Gastrocnemius medialis (tissue), 4 donors: ENCODE data around the gene EGLN1. TPM values are rescaled to one million over a fixed set of nuclear protein-coding genes. Genes with fewer than 3 reads are reported as not detected.

Experiments
- ATAC-seq, 2 donors: fragments of 150-250 bp; one replicate each; pipeline ENCODE4 v1.9.1; 2016
- DNase-seq, 2 donors: peaks; one replicate each; pipeline ENCODE4 v3.0.0-alpha.2; 2019
- H3K27ac ChIP-seq, 4 donors: fragments of 200-600 bp; sonication (generic); 1 replicate in 1 of 4; 2 replicates in 3 of 4; pipeline ENCODE4 v1.5.1; 2016 to 2018; ENCODE audit warnings: mild to moderate bottlenecking in 2 of 4, moderate library complexity in 1 of 4
- H3K27me3 ChIP-seq, 3 donors: fragments of 200-600 bp; sonication (generic) in 2 of 3; 1 replicate in 1 of 3; 2 replicates in 2 of 3; pipeline versions ENCODE4 v1.5.1 to v1.6.0; 2016 to 2019; ENCODE audit warnings: mild to moderate bottlenecking in 1 of 3, moderate library complexity in 1 of 3
- H3K36me3 ChIP-seq, 2 donors: fragments of 200-600 bp; sonication (generic) in 1 of 2; one replicate each; pipeline ENCODE4 v1.5.1; 2017 to 2018
- H3K4me1 ChIP-seq, 2 donors: fragments of 200-600 bp; sonication (generic) in 1 of 2; one replicate each; pipeline ENCODE4 v1.5.1; 2016 to 2017; ENCODE audit warnings: mild to moderate bottlenecking in 2 of 2
- H3K4me3 ChIP-seq, 4 donors: fragments of 200-600 bp; sonication (generic) in 3 of 4; 1 replicate in 1 of 4; 2 replicates in 3 of 4; pipeline ENCODE4 v1.5.1; 2016 to 2019; ENCODE audit warnings: mild to moderate bottlenecking in 2 of 4
- H3K9me3 ChIP-seq, 3 donors: fragments of 200-600 bp; sonication (generic) in 2 of 3; 1 replicate in 1 of 3; 2 replicates in 2 of 3; pipeline ENCODE4 v1.5.1; 2016 to 2019
- POLR2A ChIP-seq, 2 donors: fragments of 450-650 bp; IDR thresholded peaks; one replicate each; pipeline ENCODE4 v1.6.1; 2017; ENCODE audit warnings: antibody characterized with exemption in 2 of 2, mild to moderate bottlenecking in 2 of 2, moderate library complexity in 2 of 2
- in situ Hi-C, 4 donors: fragments of 200-750 bp; cut with MboI; loops; one replicate each; pipeline versions ENCODE4 v1.15.0 to v1.8.0; 2017; ENCODE audit warnings: low sequenced_read_pairs in 4 of 4
- intact Hi-C: fragments of 100-400 bp; cut with DNase I; formaldehyde crosslinking; loops from one replicate; pipeline ENCODE4 v1.15.1; 2023; ENCODE audit warnings: low total_unique reads
- total RNA-seq, 4 donors: library from RNA; depleted of rRNA; stranded (reverse); fragments of >200 nt; gene quantifications; one replicate each; pipeline versions ENCODE4 v1.1.0 to v1.2.3, GENCODE V29; 2016
- TF ChIP-seq, protein P1 (sequence below), 5 experiments: fragments of 450-650 bp in 3 of 5; fragments of 200-600 bp in 2 of 5; sonication (generic) in 2 of 5; IDR thresholded peaks in 4 of 5; conservative IDR thresholded peaks in 1 of 5; 1 replicate in 4 of 5; 2 replicates in 1 of 5; pipeline ENCODE4 v1.5.1; 2016 to 2019; ENCODE audit warnings: antibody characterized with exemption in 5 of 5, mild to moderate bottlenecking in 3 of 5, moderate library complexity in 3 of 5

The EGLN1 gene
- total RNA-seq, 4 donors from 2014 or later = 500 to 862 (median 706) TPM

DNA sequence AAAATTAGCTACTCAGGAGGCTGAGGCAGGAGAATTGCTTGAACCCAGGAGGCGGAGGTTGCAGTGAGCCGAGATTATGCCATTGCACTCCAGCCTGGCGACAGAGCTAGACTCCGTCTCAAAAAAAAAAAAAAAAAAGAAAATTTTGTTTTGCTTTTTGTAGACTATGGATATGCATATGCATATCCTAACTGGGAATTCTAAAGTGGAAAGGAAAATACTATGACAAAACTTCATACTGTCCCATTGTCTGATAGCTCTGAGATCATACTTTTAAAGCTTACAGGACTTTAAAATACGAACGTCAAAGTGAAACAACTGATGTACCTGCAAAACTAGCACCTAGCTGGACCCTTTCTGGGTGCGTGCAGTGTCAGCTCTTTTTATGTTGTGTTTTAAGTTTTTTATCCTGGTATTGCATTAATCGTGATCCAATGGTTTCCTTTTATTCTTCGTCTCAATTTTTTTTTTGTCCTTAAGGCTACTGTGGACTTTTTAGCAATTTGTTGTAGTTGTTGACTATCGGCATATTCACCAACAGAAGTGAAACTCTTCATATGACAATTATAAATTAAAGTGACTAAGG is 64.8 kb downstream of the EGLN1 start:
- H3K36me3 ChIP-seq = peaks cover 0 to 17% of the 10 kb centered on the region in 2 donors
- no peaks in the 10 kb centered on the region for H3K9me3 ChIP-seq
- intact Hi-C loops = no loop called here
- H3K27ac ChIP-seq = peak overlapping the region; percentile 76 to 87 (median 82)
- H3K27me3 ChIP-seq = no peaks in the 10 kb centered on the region
- in situ Hi-C loops = loop anchor here in 2 of 4 donors (5.0 to 10.0 kb wide), 2 partner anchors 240 to 248 kb away; no protein-coding TSS in a partner anchor
- DNase-seq (no peak), ATAC-seq (no peak)
- peaks cover 28 to 31% of the 10 kb centered on the region in 2 donors for H3K4me1 ChIP-seq
- no peak overlapping the region for H3K4me3 ChIP-seq
- TF ChIP-seq, protein P1, sequence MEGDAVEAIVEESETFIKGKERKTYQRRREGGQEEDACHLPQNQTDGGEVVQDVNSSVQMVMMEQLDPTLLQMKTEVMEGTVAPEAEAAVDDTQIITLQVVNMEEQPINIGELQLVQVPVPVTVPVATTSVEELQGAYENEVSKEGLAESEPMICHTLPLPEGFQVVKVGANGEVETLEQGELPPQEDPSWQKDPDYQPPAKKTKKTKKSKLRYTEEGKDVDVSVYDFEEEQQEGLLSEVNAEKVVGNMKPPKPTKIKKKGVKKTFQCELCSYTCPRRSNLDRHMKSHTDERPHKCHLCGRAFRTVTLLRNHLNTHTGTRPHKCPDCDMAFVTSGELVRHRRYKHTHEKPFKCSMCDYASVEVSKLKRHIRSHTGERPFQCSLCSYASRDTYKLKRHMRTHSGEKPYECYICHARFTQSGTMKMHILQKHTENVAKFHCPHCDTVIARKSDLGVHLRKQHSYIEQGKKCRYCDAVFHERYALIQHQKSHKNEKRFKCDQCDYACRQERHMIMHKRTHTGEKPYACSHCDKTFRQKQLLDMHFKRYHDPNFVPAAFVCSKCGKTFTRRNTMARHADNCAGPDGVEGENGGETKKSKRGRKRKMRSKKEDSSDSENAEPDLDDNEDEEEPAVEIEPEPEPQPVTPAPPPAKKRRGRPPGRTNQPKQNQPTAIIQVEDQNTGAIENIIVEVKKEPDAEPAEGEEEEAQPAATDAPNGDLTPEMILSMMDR (IDR thresholded peaks at IDR 0.05 in 4 of 5, conservative IDR thresholded peaks at IDR 0.05 in 1 of 5) = no peak
- no peak for TF ChIP-seq POLR2A (IDR thresholded peaks at IDR 0.05)

GRCh38 chr1:231355171-231355570 is 66.9 kb downstream of the EGLN1 start:
- no peak overlapping the region for H3K4me3 ChIP-seq
- H3K27ac ChIP-seq = peak overlapping the region; percentile 27 to 87 (median 64)
- no peak for DNase-seq
- TF ChIP-seq, protein P1 (IDR thresholded peaks at IDR 0.05 in 4 of 5, conservative IDR thresholded peaks at IDR 0.05 in 1 of 5) = no peak
- TF ChIP-seq POLR2A (IDR thresholded peaks at IDR 0.05) = no peak
- no peaks in the 10 kb centered on the region for H3K27me3 ChIP-seq
- H3K4me1 ChIP-seq = peaks cover 23% of the 10 kb centered on the region in 2 donors
- intact Hi-C loops (loop anchor here (2.0 kb wide), 1 partner anchor 16 kb away; the partner anchor contains the start of gene SPRTN), in situ Hi-C loops (loop anchor here in 2 of 4 donors (5.0 to 10.0 kb wide), 2 partner anchors 242 to 250 kb away; no protein-coding TSS in a partner anchor)
- no peak for ATAC-seq
- no peaks in the 10 kb centered on the region for H3K9me3 ChIP-seq
- peaks cover 0 to 21% of the 10 kb centered on the region in 2 donors for H3K36me3 ChIP-seq

DNA sequence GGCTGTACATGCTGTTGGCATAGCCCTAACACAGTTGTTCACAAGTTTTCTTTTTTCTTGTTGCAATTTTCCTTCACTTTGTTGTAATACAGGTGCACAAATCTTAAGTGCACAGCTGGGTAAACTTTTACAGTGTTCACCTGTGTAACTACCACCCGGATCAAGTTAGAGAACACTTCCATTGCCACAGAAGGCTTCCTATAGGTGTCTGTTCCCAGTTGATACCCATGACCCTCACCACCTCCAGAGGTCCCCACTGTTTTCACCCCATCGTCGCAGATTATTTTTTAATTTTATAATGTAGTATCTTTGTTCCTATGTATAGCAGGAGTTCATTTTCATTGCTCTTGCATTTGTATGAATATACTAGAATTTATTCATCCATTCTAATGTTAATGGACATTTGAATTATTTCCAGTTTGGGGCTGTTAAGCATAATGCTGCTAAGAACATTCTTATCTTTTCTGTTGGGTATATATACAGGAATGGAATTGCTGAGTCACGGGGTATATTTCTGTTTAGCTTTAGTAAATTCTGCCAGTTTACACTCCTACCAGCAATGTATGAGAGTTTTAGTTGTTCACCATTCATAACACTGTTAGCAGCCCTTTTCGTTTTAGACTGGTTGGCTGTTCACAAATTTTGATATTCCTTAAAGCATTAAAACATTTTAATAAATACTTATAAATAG is 67.6 kb downstream of the EGLN1 start:
- TF ChIP-seq, protein P1 (IDR thresholded peaks at IDR 0.05 in 4 of 5, conservative IDR thresholded peaks at IDR 0.05 in 1 of 5) = no peak
- TF ChIP-seq POLR2A (IDR thresholded peaks at IDR 0.05) = no peak
- in situ Hi-C loops (loop anchor here in 3 of 4 donors (5.0 to 10.0 kb wide), 3 partner anchors 233 to 250 kb away; no protein-coding TSS in a partner anchor), intact Hi-C loops (loop anchor here (2.0 kb wide), 1 partner anchor 16 kb away; the partner anchor contains the start of gene SPRTN)
- H3K36me3 ChIP-seq = peaks cover 0 to 28% of the 10 kb centered on the region in 2 donors
- no peaks in the 10 kb centered on the region for H3K9me3 ChIP-seq
- H3K4me1 ChIP-seq = peaks cover 16% of the 10 kb centered on the region in 2 donors
- ATAC-seq (no peak), DNase-seq (no peak)
- H3K27me3 ChIP-seq = no peaks in the 10 kb centered on the region
- no peak overlapping the region for H3K4me3 ChIP-seq
- H3K27ac ChIP-seq = peak overlapping the region; percentile 27 to 87 (median 64)

DNA sequence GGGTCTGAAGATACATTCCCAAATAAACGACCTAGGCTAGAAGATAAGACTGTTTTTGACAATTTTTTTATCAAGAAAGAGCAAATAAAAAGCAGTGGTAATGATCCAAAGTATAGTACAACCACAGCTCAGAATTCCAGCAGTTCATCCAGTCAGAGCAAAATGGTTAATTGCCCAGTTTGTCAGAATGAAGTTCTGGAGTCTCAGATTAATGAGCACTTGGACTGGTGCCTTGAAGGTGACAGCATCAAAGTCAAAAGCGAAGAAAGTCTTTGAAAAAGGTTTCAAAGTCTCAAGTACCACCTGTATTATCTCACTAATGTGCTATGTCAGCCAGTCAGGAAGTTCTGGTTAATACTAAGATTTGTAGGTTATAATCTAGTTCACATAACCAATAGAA is 69.0 kb downstream of the EGLN1 start:
- in situ Hi-C loops (loop anchor here in 2 of 4 donors (5.0 to 10.0 kb wide), 2 partner anchors 234 to 252 kb away; no protein-coding TSS in a partner anchor), intact Hi-C loops (no loop called here)
- no peaks in the 10 kb centered on the region for H3K27me3 ChIP-seq
- no peaks in the 10 kb centered on the region for H3K9me3 ChIP-seq
- DNase-seq (no peak), ATAC-seq (no peak)
- H3K4me1 ChIP-seq = peaks cover 6 to 7% of the 10 kb centered on the region in 2 donors
- no peak overlapping the region for H3K4me3 ChIP-seq
- TF ChIP-seq, protein P1 (IDR thresholded peaks at IDR 0.05 in 4 of 5, conservative IDR thresholded peaks at IDR 0.05 in 1 of 5) = no peak
- TF ChIP-seq POLR2A (IDR thresholded peaks at IDR 0.05) = no peak
- H3K27ac ChIP-seq = peak overlapping the region in 3 of 4 donors; percentile 9 to 53 (median 13)
- peaks cover 0 to 32% of the 10 kb centered on the region in 2 donors for H3K36me3 ChIP-seq
